Neural progenitor cell (in vitro differentiated cells): ENCODE measurements around the gene CCDC61.

Source experiments
- CTCF ChIP-seq: fragments of 200-600 bp; sonication (generic); IDR thresholded peaks from 2 replicates; pipeline ENCODE4 v1.5.1; 2017; ENCODE audit warnings: antibody characterized with exemption, mild to moderate bottlenecking
- EZH2 ChIP-seq: fragments of 200-600 bp; sonication (generic); IDR thresholded peaks from 2 replicates; pipeline ENCODE4 v1.6.1; 2017; ENCODE audit warnings: antibody characterized with exemption, mild to moderate bottlenecking, moderate library complexity
- EZH2phosphoT487 ChIP-seq: fragments of 200-600 bp; sonication (generic); IDR thresholded peaks from 2 replicates; pipeline ENCODE4 v1.6.1; 2017; ENCODE audit warnings: antibody characterized with exemption

DNA sequence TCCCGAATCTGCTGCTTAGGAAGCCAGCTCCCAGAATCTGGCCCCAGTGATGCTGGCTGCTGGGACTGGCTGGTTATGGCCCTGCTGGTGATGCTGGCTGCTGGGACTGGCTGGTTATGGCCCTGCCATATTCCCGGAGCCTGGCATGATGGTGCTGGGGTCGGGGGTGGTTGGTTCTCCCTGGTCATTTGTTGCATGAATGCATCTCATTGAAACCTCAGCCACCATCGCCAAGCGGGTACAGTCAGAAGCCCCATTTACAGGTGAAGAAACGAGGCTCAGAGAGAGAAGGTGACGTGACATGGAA lies 25.5 kb downstream of the CCDC61 start:
- no peak for TF ChIP-seq EZH2
- no peak for TF ChIP-seq CTCF
- TF ChIP-seq EZH2phosphoT487, result no peak
